K562 (cell line): ENCODE results near the gene TNK2.

Experiments used
- ATF2 ChIP-seq: sonication (generic); formaldehyde crosslinking; IDR thresholded peaks from 2 replicates; pipeline ENCODE4 v1.8.1; 2022; ENCODE audit warnings: missing genetic modification reagents
- CLOCK ChIP-seq: fragments of 250-450 bp; sonication (Bioruptor Pico); IDR thresholded peaks from 2 replicates; pipeline ENCODE4 v1.4.0; 2020; ENCODE audit warnings: mild to moderate bottlenecking, moderate library complexity, borderline replicate concordance
- CTCF ChIP-seq, 3 experiments: IDR thresholded peaks in 2 of 3; conservative IDR thresholded peaks in 1 of 3; 2 replicates each; pipeline ENCODE4 v1.5.1; 2011 to 2012; ENCODE audit warnings: low read length in 3 of 3, mild to moderate bottlenecking in 3 of 3, control low read depth in 2 of 3, improper control_type of control experiment in 1 of 3, inconsistent platforms in 1 of 3, low read depth in 1 of 3, mixed read lengths in 1 of 3, moderate library complexity in 1 of 3; ENCODE audit not compliant: insufficient read depth in 2 of 3
- GMEB1 ChIP-seq: fragments of 250-450 bp; sonication (Bioruptor Pico); IDR thresholded peaks from 2 replicates; pipeline ENCODE4 v1.4.0; 2020; ENCODE audit warnings: mild to moderate bottlenecking
- HMGXB4 ChIP-seq: sonication (generic); formaldehyde crosslinking; IDR thresholded peaks from 2 replicates; pipeline ENCODE4 v1.8.1; 2023; ENCODE audit warnings: mild to moderate bottlenecking, missing genetic modification reagents
- MXI1 ChIP-seq: IDR thresholded peaks from 2 replicates; pipeline ENCODE4 v1.6.1; 2011; ENCODE audit warnings: low read depth, mild to moderate bottlenecking, improper control_type of control experiment, low read length
- NR3C1 ChIP-seq: sonication (generic); formaldehyde crosslinking; IDR thresholded peaks from 2 replicates; pipeline ENCODE4 v1.8.1; 2022; ENCODE audit warnings: missing genetic modification reagents
- POLR2A ChIP-seq: fragments of 450-650 bp; conservative IDR thresholded peaks from 2 replicates; pipeline ENCODE4 v1.6.1; 2016
- PREB ChIP-seq: sonication (generic); formaldehyde crosslinking; IDR thresholded peaks from 2 replicates; pipeline ENCODE4 v1.8.1; 2023; ENCODE audit warnings: mild to moderate bottlenecking, missing genetic modification reagents
- SMARCA5 ChIP-seq: fragments of 450-650 bp; IDR thresholded peaks from 2 replicates; pipeline ENCODE4 v1.6.1; 2016
- ZBTB33 ChIP-seq: sonication (generic); formaldehyde crosslinking; IDR thresholded peaks from 2 replicates; pipeline ENCODE4 v1.8.1; 2023; ENCODE audit warnings: mild to moderate bottlenecking, missing genetic modification reagents

- TF ChIP-seq PREB (CRISPR knock-in tag) (no peak), CTCF (IDR thresholded peaks at IDR 0.05 in 2 of 3, conservative IDR thresholded peaks at IDR 0.05 in 1 of 3; ENCODE audit: insufficient read depth in 2 of 3, low read depth in 1 of 3, low read length in 3 of 3) (no peak), CLOCK (CRISPR knock-in tag) (no peak), NR3C1 (no peak), GMEB1 (no peak), MXI1 (no peak), ZBTB33 (CRISPR knock-in tag) (no peak), ATF2 (CRISPR knock-in tag) (no peak), POLR2A (no peak), HMGXB4 (CRISPR knock-in tag) (no peak), SMARCA5 (no peak)
These were observed 54.4 kb downstream of the TNK2 start for GRCh38 chr3:195853996-195854395.
